ENCODE data around the gene FADS6. TPM values are rescaled to one million over a fixed set of nuclear protein-coding genes. Genes with fewer than 3 reads are reported as not detected.

FADS6 gene
- polyA plus RNA-seq, 1 donor (not counting 4 experiments of a cell fraction or from before 2014, with no cell fraction given) = 0.07 TPM

GRCh38 chr17:74860872-74861661 lies 32.4 kb downstream of the FADS6 start:
- TF ChIP-seq EZH2 (IDR thresholded peaks at IDR 0.05; ENCODE audit: low read length) = peak; percentile 97
- no peak for TF ChIP-seq CTCF (optimal IDR thresholded peaks at IDR 0.05 in 1 of 3, IDR thresholded peaks at IDR 0.05 in 1 of 3, conservative IDR thresholded peaks at IDR 0.05 in 1 of 3; ENCODE audit: extremely low read depth in 1 of 3, insufficient read depth in 2 of 3, low read length in 3 of 3)
- peaks cover 56% of the 10 kb centered on the region for H3K27me3 ChIP-seq (ENCODE audit: control insufficient read depth, extremely low read depth, insufficient read depth, low read length)
- dilution Hi-C loops (cut with MboI; ENCODE audit: extremely low pct_ligation_motif_present, low sequenced_read_pairs) = no loop called here

GRCh38 chr17:74860229-74860871 lies 33.1 kb downstream of the FADS6 start:
- no peaks in the 10 kb centered on the region for H3K9me3 ChIP-seq (ENCODE audit: control insufficient read depth, low read depth, low read length)
- peak; percentile 98 for TF ChIP-seq EZH2 (IDR thresholded peaks at IDR 0.05; ENCODE audit: low read length)
- no peak for TF ChIP-seq CTCF (optimal IDR thresholded peaks at IDR 0.05 in 1 of 3, IDR thresholded peaks at IDR 0.05 in 1 of 3, conservative IDR thresholded peaks at IDR 0.05 in 1 of 3; ENCODE audit: extremely low read depth in 1 of 3, insufficient read depth in 2 of 3, low read length in 3 of 3)
- no peak for FAIRE-seq
- H3K4me1 ChIP-seq (ENCODE audit: control insufficient read depth, extremely low read depth, insufficient read depth, low read length) = peaks cover 5% of the 10 kb centered on the region
- H3K27me3 ChIP-seq (ENCODE audit: control insufficient read depth, extremely low read depth, insufficient read depth, low read length) = peaks cover 63% of the 10 kb centered on the region
- H3K79me2 ChIP-seq (ENCODE audit: control insufficient read depth, insufficient read depth, low read length) = no peaks in the 10 kb centered on the region
- H3K9ac ChIP-seq (ENCODE audit: control insufficient read depth, extremely low read depth, insufficient read depth, low read length) = no peak overlapping the region
- peaks cover 5% of the 10 kb centered on the region for H4K20me1 ChIP-seq (ENCODE audit: control insufficient read depth, extremely low read depth, insufficient read depth, low read length)
- H3K4me3 ChIP-seq (ENCODE audit: control insufficient read depth in 2 of 3, extremely low read depth in 1 of 3, insufficient read depth in 2 of 3, low read depth in 1 of 3, low read length in 3 of 3) = no peak overlapping the region
- H3K9me1 ChIP-seq (ENCODE audit: control insufficient read depth, extremely low read depth, insufficient read depth, low read length) = no peaks in the 10 kb centered on the region
- no peak overlapping the region for H2AFZ ChIP-seq (ENCODE audit: control insufficient read depth, low read length)
- dilution Hi-C loops (cut with MboI; ENCODE audit: extremely low pct_ligation_motif_present, low sequenced_read_pairs) = no loop called here
- H3K27ac ChIP-seq (ENCODE audit: control insufficient read depth, insufficient read depth, low read length) = no peak overlapping the region
- DNase-seq (ENCODE audit: low read depth, low spot score) = no peak
- no peak overlapping the region for H3K4me2 ChIP-seq (ENCODE audit: control insufficient read depth, extremely low read depth, insufficient read depth, low read depth, low read length)
- H3K36me3 ChIP-seq (ENCODE audit: control insufficient read depth in 2 of 2, extremely low read depth in 1 of 2, insufficient read depth in 2 of 2, low read length in 2 of 2) = peaks cover 0 to 2% of the 10 kb centered on the region in 2 experiments

More at GRCh38 chr17:74860872-74861661, 32.4 kb downstream of the FADS6 start:
- no peak overlapping the region for H3K4me3 ChIP-seq (ENCODE audit: control insufficient read depth in 2 of 3, extremely low read depth in 1 of 3, insufficient read depth in 2 of 3, low read depth in 1 of 3, low read length in 3 of 3)
- H3K79me2 ChIP-seq (ENCODE audit: control insufficient read depth, insufficient read depth, low read length) = no peaks in the 10 kb centered on the region
- no peaks in the 10 kb centered on the region for H3K9me1 ChIP-seq (ENCODE audit: control insufficient read depth, extremely low read depth, insufficient read depth, low read length)
- H3K36me3 ChIP-seq (ENCODE audit: control insufficient read depth in 2 of 2, extremely low read depth in 1 of 2, insufficient read depth in 2 of 2, low read length in 2 of 2) = peaks cover 0 to 2% of the 10 kb centered on the region in 2 experiments
- H4K20me1 ChIP-seq (ENCODE audit: control insufficient read depth, extremely low read depth, insufficient read depth, low read length) = peaks cover 5% of the 10 kb centered on the region
- H3K27ac ChIP-seq (ENCODE audit: control insufficient read depth, insufficient read depth, low read length) = no peak overlapping the region
- H2AFZ ChIP-seq (ENCODE audit: control insufficient read depth, low read length) = no peak overlapping the region
- DNase-seq (ENCODE audit: low read depth, low spot score) (no peak), FAIRE-seq (no peak)
- H3K4me1 ChIP-seq (ENCODE audit: control insufficient read depth, extremely low read depth, insufficient read depth, low read length) = peaks cover 5% of the 10 kb centered on the region
- no peak overlapping the region for H3K9ac ChIP-seq (ENCODE audit: control insufficient read depth, extremely low read depth, insufficient read depth, low read length)
- peak overlapping the region; percentile 22 for H3K4me2 ChIP-seq (ENCODE audit: control insufficient read depth, extremely low read depth, insufficient read depth, low read depth, low read length)
- no peaks in the 10 kb centered on the region for H3K9me3 ChIP-seq (ENCODE audit: control insufficient read depth, low read depth, low read length)

Measured in keratinocyte (primary cell).